ENCODE data around the gene THAP8. TPM values are rescaled to one million over a fixed set of nuclear protein-coding genes. Genes with fewer than 3 reads are reported as not detected.
A peak's percentile ranks its signal among the peaks of the same experiment; 100 is the strongest.

THAP8 gene
- polyA plus RNA-seq, 2 of the 4 experiments (the other 2 are of a cell fraction) = 3.1 to 7.5 TPM

DNA sequence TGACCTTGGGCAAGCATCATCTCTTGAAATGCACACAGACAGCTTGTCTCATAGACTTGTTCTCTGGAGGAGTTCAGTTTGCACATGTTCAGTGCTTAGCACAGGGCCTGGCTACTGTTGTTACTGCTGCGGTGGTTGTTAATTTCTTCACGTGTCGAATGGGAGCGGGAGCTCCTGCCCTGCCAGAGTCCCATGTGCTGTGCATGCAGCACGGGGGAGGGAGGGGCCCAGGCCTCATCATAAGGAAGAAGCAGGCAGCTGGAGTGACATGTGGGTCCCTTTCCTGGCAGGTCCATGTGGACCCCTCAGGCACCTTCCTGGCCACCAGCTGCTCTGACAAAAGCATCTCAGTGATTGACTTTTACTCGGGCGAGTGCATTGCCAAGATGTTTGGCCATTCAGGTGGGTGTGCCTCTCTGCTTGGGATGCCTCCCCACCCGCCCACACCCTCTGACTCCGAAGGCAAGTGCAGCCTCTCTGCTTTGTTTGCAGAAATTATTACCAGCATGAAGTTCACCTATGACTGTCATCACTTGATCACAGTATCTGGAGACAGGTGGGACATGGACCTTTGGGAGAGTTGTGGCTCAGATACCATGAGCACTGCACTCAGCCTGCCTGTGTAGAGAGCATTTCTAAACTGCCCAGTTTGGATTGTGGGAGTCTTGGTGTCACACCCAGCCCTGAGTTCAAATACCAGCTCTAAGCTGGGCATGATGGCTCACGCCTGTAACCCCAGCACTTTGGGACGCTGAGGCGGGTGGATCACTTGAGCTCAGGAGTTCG, 37.0 kb upstream of the THAP8 start:
- no peak for TF ChIP-seq HEYL (CRISPR knock-in tag; IDR thresholded peaks at IDR 0.05)
- no peak for TF ChIP-seq MAZ (IDR thresholded peaks at IDR 0.05; ENCODE audit: borderline replicate concordance, low read depth, low read length)
- TF ChIP-seq, protein P1, sequence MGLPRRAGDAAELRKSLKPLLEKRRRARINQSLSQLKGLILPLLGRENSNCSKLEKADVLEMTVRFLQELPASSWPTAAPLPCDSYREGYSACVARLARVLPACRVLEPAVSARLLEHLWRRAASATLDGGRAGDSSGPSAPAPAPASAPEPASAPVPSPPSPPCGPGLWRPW (IDR thresholded peaks at IDR 0.05) = no peak
- no peak for TF ChIP-seq MYC (IDR thresholded peaks at IDR 0.05; ENCODE audit: borderline replicate concordance, low read length)
- TF ChIP-seq, protein P2, sequence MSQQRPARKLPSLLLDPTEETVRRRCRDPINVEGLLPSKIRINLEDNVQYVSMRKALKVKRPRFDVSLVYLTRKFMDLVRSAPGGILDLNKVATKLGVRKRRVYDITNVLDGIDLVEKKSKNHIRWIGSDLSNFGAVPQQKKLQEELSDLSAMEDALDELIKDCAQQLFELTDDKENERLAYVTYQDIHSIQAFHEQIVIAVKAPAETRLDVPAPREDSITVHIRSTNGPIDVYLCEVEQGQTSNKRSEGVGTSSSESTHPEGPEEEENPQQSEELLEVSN (IDR thresholded peaks at IDR 0.05; ENCODE audit: borderline replicate concordance, low read depth) = no peak
- TF ChIP-seq SMC3 (IDR thresholded peaks at IDR 0.05) = no peak
- H3K4me3 ChIP-seq = no peak overlapping the region
- peak; percentile 23 for FAIRE-seq
- 78% methylated on average over 13 of the region's 13 CpGs for WGBS (ENCODE audit: missing lambda C conversion rate)
- CTCF ChIA-PET = interaction anchor here (0.6 to 2.7 kb wide), 7 partner anchors 11 to 1139 kb away, joined by 3 to 17 read pairs (median 4); no protein-coding TSS in a partner anchor
- POLR2A ChIA-PET = interaction anchor here (0.5 kb wide), 1 partner anchor 8 kb away, joined by 3 read pairs; no protein-coding TSS in a partner anchor
- no peak overlapping the region for H3K4me2 ChIP-seq
- H3K4me1 ChIP-seq = no peaks in the 10 kb centered on the region
- no peak; a peak in 1 of 6 replicates for ATAC-seq
- no peak overlapping the region for H3K27ac ChIP-seq
- no peak for DNase-seq (ENCODE audit: low read depth in 1 of 2, low spot score in 1 of 2)
- H3K9me3 ChIP-seq = no peaks in the 10 kb centered on the region

DNA sequence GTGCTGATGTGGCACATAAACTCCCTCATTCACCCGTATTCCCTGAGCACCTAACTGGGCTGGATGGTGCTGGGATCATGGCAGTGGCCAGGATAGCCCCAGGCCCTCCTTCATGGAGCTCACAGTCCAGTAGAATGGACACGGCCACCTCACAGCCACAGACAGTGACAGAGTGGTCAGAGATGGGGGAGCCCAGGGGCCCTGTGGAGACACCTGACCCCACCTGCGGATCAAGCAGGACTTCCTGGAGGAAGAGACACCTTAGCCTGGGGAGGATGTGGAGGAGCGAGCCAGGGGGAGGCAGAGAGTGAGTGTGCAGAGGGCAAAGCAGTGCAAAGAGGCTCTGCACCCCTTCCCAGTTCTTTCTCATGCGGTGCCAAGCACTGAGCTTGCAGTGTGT, 35.8 kb upstream of the THAP8 start:
- ChIA-PET CTCF (interaction anchor here (0.6 to 3.0 kb wide), 6 partner anchors 17 to 69 kb away, joined by 3 to 17 read pairs (median 4); partner anchors contain the start of gene OVOL3), POLR2A (no interaction called here)
- Histone ChIP-seq H3K4me2 (no peak overlapping the region), H3K27ac (no peak overlapping the region), H3K4me1 (no peaks in the 10 kb centered on the region), H3K9me3 (no peaks in the 10 kb centered on the region), H3K4me3 (no peak overlapping the region)
- 84% methylated on average over 5 of the region's 5 CpGs for WGBS (ENCODE audit: missing lambda C conversion rate)
- DNase-seq (ENCODE audit: low read depth in 1 of 2, low spot score in 1 of 2) (no peak), FAIRE-seq (no peak), ATAC-seq (peak; percentile 8 to 21; a peak in 2 of 6 replicates)
- no peak for TF ChIP-seq NR3C1 (IDR thresholded peaks at IDR 0.05)
- TF ChIP-seq HDAC2 (IDR thresholded peaks at IDR 0.05) = no peak
- no peak for TF ChIP-seq NPAS2 (CRISPR knock-in tag; IDR thresholded peaks at IDR 0.05; ENCODE audit: borderline replicate concordance)
- peak; percentile 63 for TF ChIP-seq MAFK (IDR thresholded peaks at IDR 0.05; ENCODE audit: partially characterized antibody)

DNA sequence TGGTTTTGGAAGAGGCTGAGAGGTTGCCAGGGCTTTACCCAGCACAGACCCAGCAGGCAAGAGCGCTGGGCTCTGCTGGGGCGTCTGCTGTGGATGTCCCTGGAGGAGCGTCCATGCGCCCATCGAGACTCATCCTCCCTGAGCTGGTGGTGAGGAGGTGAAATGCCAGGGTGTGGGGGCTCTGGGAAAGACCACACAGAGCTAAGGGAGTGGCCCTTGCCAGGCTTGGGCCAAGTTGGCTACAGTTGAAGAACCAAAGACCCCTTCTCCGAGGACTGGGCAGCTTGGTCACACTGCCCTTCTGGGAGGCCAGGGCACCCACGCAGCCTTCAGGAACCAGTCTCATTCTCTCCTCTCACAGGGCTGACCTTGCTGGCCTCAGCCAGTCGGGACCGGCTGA, 32.2 kb upstream of the THAP8 start:
- WGBS (ENCODE audit: missing lambda C conversion rate) = 94% methylated on average over 9 of the region's 9 CpGs
- FAIRE-seq (no peak), ATAC-seq (no peak; a peak in 1 of 6 replicates)

DNA sequence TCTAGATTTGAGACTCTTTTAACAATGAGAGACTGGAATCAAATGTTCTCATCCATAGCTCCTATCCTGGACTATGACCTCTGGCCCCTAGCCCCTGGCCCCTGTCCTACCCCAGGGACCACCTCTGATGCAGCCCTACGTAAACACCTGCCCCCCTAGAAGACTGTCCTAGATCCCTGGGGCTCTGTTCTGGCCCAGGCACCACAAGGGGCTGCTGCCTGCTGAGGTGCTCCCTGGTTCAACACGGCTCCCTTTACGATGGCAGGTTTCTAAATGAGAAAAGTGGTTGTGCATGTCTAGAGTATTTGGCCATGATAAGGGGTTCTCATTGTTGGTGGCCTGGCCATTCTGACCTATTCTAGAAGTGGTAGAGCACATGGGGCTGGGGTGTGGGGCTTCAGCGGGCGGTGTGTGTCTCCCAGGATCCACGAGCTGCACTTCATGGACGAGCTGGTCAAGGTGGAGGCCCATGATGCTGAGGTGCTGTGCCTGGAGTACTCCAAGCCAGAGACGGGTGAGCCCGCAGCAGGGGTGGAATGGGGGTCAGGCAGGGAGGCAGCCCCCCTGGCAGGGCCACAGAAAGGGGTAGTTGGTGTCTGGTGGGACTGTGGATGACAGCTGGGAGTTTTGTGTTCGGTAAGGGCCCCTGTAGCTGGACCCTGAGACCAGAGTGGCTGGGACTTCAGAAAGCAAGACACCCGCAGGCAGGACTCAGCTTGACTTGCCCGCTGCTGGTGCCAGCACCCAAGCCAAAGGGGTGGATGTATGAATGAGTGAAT, 30.3 kb upstream of the THAP8 start:
- H3K4me3 ChIP-seq = no peak overlapping the region
- POLR2A ChIA-PET = interaction anchor here (1.4 kb wide), 1 partner anchor 30 kb away, joined by 4 read pairs; the partner anchor contains the start of genes THAP8 and WDR62
- H3K27ac ChIP-seq = no peak overlapping the region
- WGBS (ENCODE audit: missing lambda C conversion rate) = 92% methylated on average over 12 of the region's 12 CpGs
- no peaks in the 10 kb centered on the region for H3K9me3 ChIP-seq
- CTCF ChIA-PET = interaction anchor here (0.6 to 2.6 kb wide), 12 partner anchors 13 to 554 kb away, joined by 3 to 11 read pairs (median 4); no protein-coding TSS in a partner anchor
- H3K4me2 ChIP-seq = no peak overlapping the region
- DNase-seq (ENCODE audit: low read depth in 1 of 2, low spot score in 1 of 2) (no peak), ATAC-seq (peak in 1 of 2 experiments; percentile 8; a peak in 1 of 6 replicates), FAIRE-seq (no peak)
- 0 out of 3 replicates have a peak, but pooled peaks cover 5% of the 10 kb centered on the region for H3K4me1 ChIP-seq
- no peak for TF ChIP-seq ZC3H11A (IDR thresholded peaks at IDR 0.05)
- no peak for TF ChIP-seq NFE2L2 (conservative IDR thresholded peaks at IDR 0.05; ENCODE audit: low read length)
- no peak for TF ChIP-seq BHLHE40 (IDR thresholded peaks at IDR 0.05; ENCODE audit: low read depth, low read length)
- no peak for TF ChIP-seq TP53 (CRISPR knock-in tag; IDR thresholded peaks at IDR 0.05)
- TF ChIP-seq MAZ (IDR thresholded peaks at IDR 0.05; ENCODE audit: borderline replicate concordance, low read depth, low read length) = no peak
- no peak for TF ChIP-seq FOXS1 (CRISPR knock-in tag; IDR thresholded peaks at IDR 0.05)
- TF ChIP-seq, protein P3, sequence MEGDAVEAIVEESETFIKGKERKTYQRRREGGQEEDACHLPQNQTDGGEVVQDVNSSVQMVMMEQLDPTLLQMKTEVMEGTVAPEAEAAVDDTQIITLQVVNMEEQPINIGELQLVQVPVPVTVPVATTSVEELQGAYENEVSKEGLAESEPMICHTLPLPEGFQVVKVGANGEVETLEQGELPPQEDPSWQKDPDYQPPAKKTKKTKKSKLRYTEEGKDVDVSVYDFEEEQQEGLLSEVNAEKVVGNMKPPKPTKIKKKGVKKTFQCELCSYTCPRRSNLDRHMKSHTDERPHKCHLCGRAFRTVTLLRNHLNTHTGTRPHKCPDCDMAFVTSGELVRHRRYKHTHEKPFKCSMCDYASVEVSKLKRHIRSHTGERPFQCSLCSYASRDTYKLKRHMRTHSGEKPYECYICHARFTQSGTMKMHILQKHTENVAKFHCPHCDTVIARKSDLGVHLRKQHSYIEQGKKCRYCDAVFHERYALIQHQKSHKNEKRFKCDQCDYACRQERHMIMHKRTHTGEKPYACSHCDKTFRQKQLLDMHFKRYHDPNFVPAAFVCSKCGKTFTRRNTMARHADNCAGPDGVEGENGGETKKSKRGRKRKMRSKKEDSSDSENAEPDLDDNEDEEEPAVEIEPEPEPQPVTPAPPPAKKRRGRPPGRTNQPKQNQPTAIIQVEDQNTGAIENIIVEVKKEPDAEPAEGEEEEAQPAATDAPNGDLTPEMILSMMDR (IDR thresholded peaks at IDR 0.05) = no peak
- TF ChIP-seq ZNF302 (CRISPR knock-in tag; IDR thresholded peaks at IDR 0.05) = no peak
- no peak for TF ChIP-seq RCOR1 (IDR thresholded peaks at IDR 0.05; ENCODE audit: low read depth, low read length)
- TF ChIP-seq CHD2 (IDR thresholded peaks at IDR 0.05; ENCODE audit: low read length, partially characterized antibody) = no peak
- TF ChIP-seq, protein P4, sequence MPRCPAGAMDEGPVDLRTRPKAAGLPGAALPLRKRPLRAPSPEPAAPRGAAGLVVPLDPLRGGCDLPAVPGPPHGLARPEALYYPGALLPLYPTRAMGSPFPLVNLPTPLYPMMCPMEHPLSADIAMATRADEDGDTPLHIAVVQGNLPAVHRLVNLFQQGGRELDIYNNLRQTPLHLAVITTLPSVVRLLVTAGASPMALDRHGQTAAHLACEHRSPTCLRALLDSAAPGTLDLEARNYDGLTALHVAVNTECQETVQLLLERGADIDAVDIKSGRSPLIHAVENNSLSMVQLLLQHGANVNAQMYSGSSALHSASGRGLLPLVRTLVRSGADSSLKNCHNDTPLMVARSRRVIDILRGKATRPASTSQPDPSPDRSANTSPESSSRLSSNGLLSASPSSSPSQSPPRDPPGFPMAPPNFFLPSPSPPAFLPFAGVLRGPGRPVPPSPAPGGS (IDR thresholded peaks at IDR 0.05) = no peak
- TF ChIP-seq EHF (CRISPR knock-in tag; IDR thresholded peaks at IDR 0.05) = no peak
- TF ChIP-seq SMC3 (IDR thresholded peaks at IDR 0.05) = no peak
- no peak for TF ChIP-seq MAFK (IDR thresholded peaks at IDR 0.05; ENCODE audit: partially characterized antibody)

More for the DNA sequence above, 32.2 kb upstream of the THAP8 start:
- H3K4me1 ChIP-seq = no peaks in the 10 kb centered on the region
- H3K4me2 ChIP-seq = no peak overlapping the region
- H3K4me3 ChIP-seq = no peak overlapping the region
- H3K27ac ChIP-seq = no peak overlapping the region
- POLR2A ChIA-PET = no interaction called here
- no peaks in the 10 kb centered on the region for H3K9me3 ChIP-seq
- CTCF ChIA-PET = interaction anchor here (0.6 to 2.1 kb wide), 6 partner anchors 14 to 203 kb away, joined by 3 to 5 read pairs (median 4); partner anchors contain the start of genes OVOL3, THAP8 and WDR62
- no peak for TF ChIP-seq EHMT2 (IDR thresholded peaks at IDR 0.05; ENCODE audit: low read depth)
- no peak for DNase-seq (ENCODE audit: low read depth in 1 of 2, low spot score in 1 of 2)

Data from A549 (cell line).